Activated naive CD4-positive, alpha-beta T cell treated with anti-CD3 and anti-CD28 coated beads, Interleukin-2, amount 50 U/mL, for 24 hours (primary cell): ENCODE data around the gene KRTAP2-2.

ENCODE experiments used
- H3K27ac Mint-ChIP-seq: one replicate; pipeline ENCODE4 v1.8.0; 2021; ENCODE audit warnings: mild to moderate bottlenecking, mixed read lengths
- H3K27me3 Mint-ChIP-seq: one replicate; pipeline ENCODE4 v1.8.0; 2021; ENCODE audit warnings: mixed read lengths
- H3K36me3 Mint-ChIP-seq: one replicate; pipeline ENCODE4 v1.8.0; 2021; ENCODE audit warnings: mixed read lengths
- H3K4me1 Mint-ChIP-seq: one replicate; pipeline ENCODE4 v1.8.0; 2021; ENCODE audit warnings: mixed read lengths
- H3K4me3 Mint-ChIP-seq: one replicate; pipeline ENCODE4 v1.8.0; 2021; ENCODE audit warnings: mild to moderate bottlenecking, mixed read lengths
- H3K9me3 Mint-ChIP-seq: one replicate; pipeline ENCODE4 v1.8.0; 2021; ENCODE audit warnings: mixed read lengths

The KRTAP2-2 gene

DNA sequence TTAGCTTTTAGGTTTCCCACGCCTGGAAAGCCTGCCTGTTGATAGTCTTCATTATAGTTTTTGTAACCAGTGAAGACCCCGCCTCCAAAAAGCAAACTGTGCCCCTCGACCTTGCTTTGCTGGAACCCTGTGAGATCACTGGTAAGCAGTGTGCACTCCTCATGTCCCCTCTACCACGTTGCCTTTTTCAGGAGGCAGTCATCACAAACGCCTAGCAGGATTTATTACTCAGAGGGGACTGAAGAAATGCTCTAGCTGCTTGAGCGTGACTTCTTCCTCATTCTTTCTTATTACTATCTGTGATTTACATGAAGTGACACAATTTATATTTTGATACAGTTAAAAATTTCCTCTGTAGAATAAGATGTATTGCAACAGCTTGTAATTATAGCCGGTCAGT, 39.6 kb downstream of the KRTAP2-2 start:
- Mint-ChIP-seq H3K27me3 (peaks cover 2% of the 10 kb centered on the region), H3K4me3 (no peak overlapping the region), H3K36me3 (no peaks in the 10 kb centered on the region), H3K27ac (no peak overlapping the region), H3K9me3 (no peaks in the 10 kb centered on the region), H3K4me1 (no peaks in the 10 kb centered on the region)

DNA sequence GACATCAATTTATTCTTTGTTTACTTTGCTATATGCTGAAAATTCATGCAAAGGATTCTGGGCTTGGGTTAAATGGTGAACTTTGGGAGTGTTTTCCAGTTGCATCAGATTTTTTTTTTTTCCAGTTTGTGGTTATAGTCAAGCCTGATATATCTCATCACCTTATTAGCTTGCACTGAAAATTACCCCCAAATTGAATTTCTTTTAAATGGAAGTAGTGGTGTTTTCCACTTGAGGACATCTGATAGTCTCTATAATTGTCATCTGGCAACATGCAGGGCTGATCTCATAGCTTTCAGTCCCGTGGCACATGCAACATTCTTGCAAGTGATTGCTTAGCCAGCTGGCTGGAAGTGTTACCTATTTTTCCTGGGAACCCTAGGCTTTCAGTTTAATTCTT, 41.4 kb downstream of the KRTAP2-2 start:
- H3K9me3 Mint-ChIP-seq, result no peaks in the 10 kb centered on the region
- no peaks in the 10 kb centered on the region for H3K4me1 Mint-ChIP-seq
- H3K36me3 Mint-ChIP-seq, result no peaks in the 10 kb centered on the region
- H3K27me3 Mint-ChIP-seq, result peaks cover 2% of the 10 kb centered on the region
- no peak overlapping the region for H3K4me3 Mint-ChIP-seq
- no peak overlapping the region for H3K27ac Mint-ChIP-seq

DNA sequence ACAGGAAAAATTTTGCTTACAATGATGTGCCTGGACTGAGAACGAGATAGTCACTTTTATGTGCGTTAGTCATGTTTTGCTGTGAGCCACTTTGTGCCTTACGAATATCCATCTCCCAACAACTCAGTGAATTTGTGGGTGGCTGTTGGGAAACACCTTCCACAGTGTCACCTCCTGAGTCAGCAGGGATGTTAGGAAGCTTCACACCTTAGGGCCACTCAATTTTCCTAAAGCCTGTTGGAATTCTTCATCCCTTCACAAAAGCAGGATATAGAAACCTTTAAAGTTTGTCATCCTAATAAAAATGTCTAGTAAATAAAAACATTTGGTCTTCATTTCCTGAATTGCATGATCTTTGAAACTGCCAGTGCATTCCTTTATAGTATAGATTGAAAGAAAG, 41.8 kb downstream of the KRTAP2-2 start:
- no peak overlapping the region for H3K4me3 Mint-ChIP-seq
- H3K36me3 Mint-ChIP-seq, result no peaks in the 10 kb centered on the region
- no peaks in the 10 kb centered on the region for H3K9me3 Mint-ChIP-seq
- H3K27ac Mint-ChIP-seq, result no peak overlapping the region
- no peaks in the 10 kb centered on the region for H3K4me1 Mint-ChIP-seq
- peaks cover 2% of the 10 kb centered on the region for H3K27me3 Mint-ChIP-seq

DNA sequence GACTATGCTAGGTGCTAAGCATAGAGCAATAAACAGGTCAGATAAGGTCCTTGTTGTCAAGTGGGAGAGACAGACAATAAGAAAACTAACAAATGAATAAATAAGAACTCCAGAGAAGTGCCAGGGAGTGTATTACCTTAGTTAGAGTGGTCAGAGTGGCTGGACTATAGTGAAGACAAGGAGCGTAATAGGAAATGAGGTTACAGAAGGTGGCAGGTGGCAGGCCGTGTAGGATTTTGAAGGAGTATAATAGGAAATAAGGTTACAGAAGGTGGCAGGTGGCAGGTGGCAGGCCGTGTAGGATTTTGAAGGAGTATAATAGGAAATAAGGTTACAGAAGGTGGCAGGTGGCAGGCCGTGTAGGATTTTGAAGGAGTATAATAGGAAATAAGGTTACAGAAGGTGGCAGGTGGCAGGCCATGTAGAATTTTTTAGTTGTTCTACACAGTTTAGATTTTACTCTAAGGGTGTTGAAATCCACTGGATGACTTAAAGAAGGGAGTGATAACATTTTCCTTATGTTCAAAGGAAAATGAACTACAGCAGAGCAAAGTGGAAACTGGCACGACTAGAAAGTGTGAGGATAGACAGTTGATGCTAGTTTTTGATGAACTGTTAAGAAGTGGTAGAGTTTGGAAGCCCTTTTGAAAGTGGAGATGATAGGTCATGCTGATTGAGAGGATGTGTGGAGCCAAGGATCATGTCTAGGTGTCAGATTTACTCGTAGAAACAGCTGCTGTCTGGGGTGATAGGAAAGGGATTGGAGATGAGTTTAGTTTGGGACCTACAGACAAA, 42.5 kb downstream of the KRTAP2-2 start:
- Mint-ChIP-seq H3K4me3 (no peak overlapping the region), H3K9me3 (no peaks in the 10 kb centered on the region), H3K4me1 (no peaks in the 10 kb centered on the region), H3K27me3 (peaks cover 2% of the 10 kb centered on the region), H3K36me3 (no peaks in the 10 kb centered on the region), H3K27ac (peak overlapping the region; percentile 9)

DNA sequence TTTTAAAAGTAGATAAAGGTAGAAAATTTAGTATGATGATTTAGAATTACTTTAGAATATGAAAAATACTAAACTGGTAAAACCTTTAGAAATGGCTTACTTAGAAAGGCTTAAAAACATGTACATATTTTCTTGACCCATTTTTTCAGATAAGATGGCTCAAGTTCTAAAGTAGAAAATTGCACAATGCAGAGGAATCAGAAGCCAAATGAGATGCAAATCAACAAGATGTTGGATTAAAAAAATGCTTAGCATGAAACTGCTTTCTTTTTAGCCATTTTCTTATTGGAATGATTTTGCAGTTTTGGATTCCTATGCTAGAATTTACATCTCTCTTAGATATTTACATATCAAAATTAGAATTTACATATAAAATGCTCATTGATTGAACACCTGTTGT, 44.6 kb downstream of the KRTAP2-2 start:
- H3K4me1 Mint-ChIP-seq, result no peaks in the 10 kb centered on the region
- H3K27ac Mint-ChIP-seq, result no peak overlapping the region
- H3K36me3 Mint-ChIP-seq, result no peaks in the 10 kb centered on the region
- H3K27me3 Mint-ChIP-seq, result peaks cover 2% of the 10 kb centered on the region
- H3K4me3 Mint-ChIP-seq, result no peak overlapping the region
- no peaks in the 10 kb centered on the region for H3K9me3 Mint-ChIP-seq

DNA sequence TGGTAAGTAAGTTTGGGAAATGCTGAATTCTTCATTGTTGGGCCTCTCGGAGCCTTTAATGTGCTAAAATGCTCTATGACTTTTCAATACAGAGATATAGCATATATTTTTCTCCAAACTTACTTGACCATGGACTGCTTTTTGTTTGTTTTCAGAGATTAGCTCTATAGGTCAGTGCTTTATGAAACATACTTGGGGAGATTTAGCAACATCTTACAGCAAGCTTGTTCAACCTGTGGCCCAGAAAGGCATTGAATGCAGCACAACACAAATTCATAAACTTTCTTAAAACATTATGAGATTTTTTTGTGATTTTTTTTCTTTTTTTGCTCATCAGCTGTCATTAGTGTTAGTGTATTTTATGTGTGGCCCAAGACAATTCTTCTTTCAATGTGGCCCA, 45.1 kb downstream of the KRTAP2-2 start:
- H3K27me3 Mint-ChIP-seq, result peaks cover 2% of the 10 kb centered on the region
- H3K9me3 Mint-ChIP-seq, result no peaks in the 10 kb centered on the region
- H3K27ac Mint-ChIP-seq, result no peak overlapping the region
- H3K36me3 Mint-ChIP-seq, result no peaks in the 10 kb centered on the region
- no peak overlapping the region for H3K4me3 Mint-ChIP-seq
- H3K4me1 Mint-ChIP-seq, result no peaks in the 10 kb centered on the region

DNA sequence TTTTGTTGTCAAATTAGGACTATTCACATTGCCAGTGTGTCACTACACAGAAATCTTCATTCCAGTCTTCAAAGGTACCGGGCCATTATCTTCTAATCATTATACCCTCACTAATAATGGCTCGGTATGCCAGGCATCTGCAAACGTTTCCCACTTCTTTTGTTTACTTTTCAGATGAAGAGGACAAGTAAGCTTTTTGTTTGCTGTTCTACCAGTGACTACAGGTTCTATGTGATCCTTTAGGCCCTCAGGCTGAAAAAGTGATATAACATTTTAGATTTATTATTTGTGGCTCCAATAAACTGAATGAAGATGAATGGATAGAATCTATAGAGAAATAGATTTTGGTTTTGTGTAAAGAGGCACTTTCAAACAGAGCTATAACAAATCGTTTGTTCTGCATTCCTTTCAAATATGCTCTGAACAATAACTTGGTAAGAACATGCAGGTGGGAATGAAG, 45.7 kb downstream of the KRTAP2-2 start:
- H3K4me3 Mint-ChIP-seq, result no peak overlapping the region
- H3K27ac Mint-ChIP-seq, result no peak overlapping the region

DNA sequence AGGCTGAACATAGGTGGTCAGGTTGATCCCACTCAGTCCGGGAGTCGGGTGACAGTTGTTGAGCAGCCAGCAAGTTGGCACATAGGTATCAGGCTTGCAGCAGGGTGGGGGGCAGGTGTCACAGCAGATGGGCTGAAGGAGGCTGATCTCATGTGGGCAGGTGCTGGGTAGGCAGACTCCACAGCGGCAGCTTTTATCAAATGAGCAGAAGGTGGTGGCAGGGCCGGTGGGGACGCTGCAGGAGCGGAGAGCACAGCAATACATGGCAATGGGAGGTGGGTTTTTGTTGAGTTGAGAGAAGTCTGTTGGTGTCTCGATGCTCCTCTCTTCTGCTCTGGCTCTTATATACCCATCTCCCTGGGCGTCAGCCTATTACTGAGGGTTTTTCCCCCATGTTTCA, 46.2 kb downstream of the KRTAP2-2 start, which contains the start of gene KRTAP3-1:
Gene KRTAP3-1, minus strand, starts transcription at position 318 of the 400 bp plus-strand sequence. Its CDS starts 54 bp downstream, at position 264.
- Mint-ChIP-seq H3K4me1 (no peaks in the 10 kb centered on the region), H3K36me3 (no peaks in the 10 kb centered on the region), H3K27me3 (no peaks in the 10 kb centered on the region), H3K27ac (no peak within 1 kb of the TSS), H3K9me3 (no peaks in the 10 kb centered on the region), H3K4me3 (no peak within 1 kb of the TSS)

More for the DNA sequence above, 45.7 kb downstream of the KRTAP2-2 start:
- Mint-ChIP-seq H3K36me3 (no peaks in the 10 kb centered on the region), H3K9me3 (no peaks in the 10 kb centered on the region), H3K27me3 (no peaks in the 10 kb centered on the region), H3K4me1 (no peaks in the 10 kb centered on the region)
